ENCODE results near the gene SPECC1.
"Not testable (repeated sequence)": the region's sequence is repeated elsewhere in the genome, so short reads cannot be mapped to it uniquely, and the experiment has no call there.

- not testable (repeated sequence) for TF ChIP-seq POLR2AphosphoS5 (IDR thresholded peaks at IDR 0.05; ENCODE audit: low read depth, low read length); CTCF (IDR thresholded peaks at IDR 0.05 in 2 of 3, conservative IDR thresholded peaks at IDR 0.05 in 1 of 3; ENCODE audit: borderline replicate concordance in 1 of 3, insufficient read depth in 1 of 3, low read depth in 2 of 3, low read length in 2 of 3); SP1 (IDR thresholded peaks at IDR 0.05; ENCODE audit: low read depth); EZH2phosphoT487 (IDR thresholded peaks at IDR 0.05; ENCODE audit: borderline replicate concordance); JUND (IDR thresholded peaks at IDR 0.05); EZH2 (IDR thresholded peaks at IDR 0.05); POLR2A (IDR thresholded peaks at IDR 0.05; ENCODE audit: borderline replicate concordance, extremely low read depth, insufficient read depth, insufficient read length); RAD21 (IDR thresholded peaks at IDR 0.05; ENCODE audit: low read depth)
Measured at GRCh38 chr17:20363846-20364245, 354.7 kb downstream of the SPECC1 start.

Data from HCT116 (cell line).